Measurements from ENCODE around the gene CPNE8.

DNA sequence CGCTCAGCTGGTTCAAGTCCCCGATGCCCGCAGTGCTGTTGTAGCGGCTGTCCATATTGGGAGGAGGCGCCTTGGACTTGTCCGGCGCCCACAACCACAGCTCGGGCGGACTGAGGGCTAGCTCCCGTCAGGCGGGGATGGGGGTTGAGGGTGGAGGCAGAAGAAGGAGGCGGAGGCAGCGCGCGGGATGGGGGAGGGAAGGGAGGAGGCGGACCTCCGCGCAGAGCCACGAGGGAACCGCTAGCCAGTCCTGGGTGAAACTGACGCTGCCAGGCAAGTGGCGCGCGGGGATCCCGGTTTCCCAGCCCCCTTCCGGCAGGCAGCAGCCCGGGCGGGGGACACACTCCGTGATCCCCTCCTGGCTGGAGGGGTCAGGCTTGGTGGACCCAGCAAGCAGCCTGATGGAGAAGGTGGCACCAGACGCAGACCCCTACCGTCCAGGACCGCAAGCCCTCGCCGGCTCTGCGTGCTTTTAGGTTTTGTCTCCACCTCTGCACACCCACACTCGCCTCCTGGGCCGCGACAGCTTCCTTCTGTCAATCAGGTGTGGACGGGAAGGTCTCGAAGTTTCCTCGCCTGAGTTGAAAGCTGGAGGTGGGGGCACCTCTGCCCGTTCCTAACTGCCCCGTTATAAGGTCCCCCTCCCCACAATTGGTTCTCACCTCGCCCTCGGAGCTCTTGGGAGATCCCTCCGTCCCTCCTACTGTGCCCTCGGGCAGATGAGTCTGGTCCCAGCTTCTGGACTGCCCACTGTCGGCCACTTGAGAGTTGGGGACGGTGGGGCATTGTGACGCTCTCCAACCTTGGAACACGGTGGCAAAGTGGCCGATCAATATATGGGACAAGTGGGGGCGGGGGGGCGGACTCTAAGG lies at the start of gene CPNE8:
- TF ChIP-seq POLR2AphosphoS5 (IDR thresholded peaks at IDR 0.05; ENCODE audit: low read depth): no peak
- TF ChIP-seq, protein P1, sequence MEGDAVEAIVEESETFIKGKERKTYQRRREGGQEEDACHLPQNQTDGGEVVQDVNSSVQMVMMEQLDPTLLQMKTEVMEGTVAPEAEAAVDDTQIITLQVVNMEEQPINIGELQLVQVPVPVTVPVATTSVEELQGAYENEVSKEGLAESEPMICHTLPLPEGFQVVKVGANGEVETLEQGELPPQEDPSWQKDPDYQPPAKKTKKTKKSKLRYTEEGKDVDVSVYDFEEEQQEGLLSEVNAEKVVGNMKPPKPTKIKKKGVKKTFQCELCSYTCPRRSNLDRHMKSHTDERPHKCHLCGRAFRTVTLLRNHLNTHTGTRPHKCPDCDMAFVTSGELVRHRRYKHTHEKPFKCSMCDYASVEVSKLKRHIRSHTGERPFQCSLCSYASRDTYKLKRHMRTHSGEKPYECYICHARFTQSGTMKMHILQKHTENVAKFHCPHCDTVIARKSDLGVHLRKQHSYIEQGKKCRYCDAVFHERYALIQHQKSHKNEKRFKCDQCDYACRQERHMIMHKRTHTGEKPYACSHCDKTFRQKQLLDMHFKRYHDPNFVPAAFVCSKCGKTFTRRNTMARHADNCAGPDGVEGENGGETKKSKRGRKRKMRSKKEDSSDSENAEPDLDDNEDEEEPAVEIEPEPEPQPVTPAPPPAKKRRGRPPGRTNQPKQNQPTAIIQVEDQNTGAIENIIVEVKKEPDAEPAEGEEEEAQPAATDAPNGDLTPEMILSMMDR (IDR thresholded peaks at IDR 0.05; ENCODE audit: insufficient read depth, low read length): no peak
- TF ChIP-seq, protein P2, sequence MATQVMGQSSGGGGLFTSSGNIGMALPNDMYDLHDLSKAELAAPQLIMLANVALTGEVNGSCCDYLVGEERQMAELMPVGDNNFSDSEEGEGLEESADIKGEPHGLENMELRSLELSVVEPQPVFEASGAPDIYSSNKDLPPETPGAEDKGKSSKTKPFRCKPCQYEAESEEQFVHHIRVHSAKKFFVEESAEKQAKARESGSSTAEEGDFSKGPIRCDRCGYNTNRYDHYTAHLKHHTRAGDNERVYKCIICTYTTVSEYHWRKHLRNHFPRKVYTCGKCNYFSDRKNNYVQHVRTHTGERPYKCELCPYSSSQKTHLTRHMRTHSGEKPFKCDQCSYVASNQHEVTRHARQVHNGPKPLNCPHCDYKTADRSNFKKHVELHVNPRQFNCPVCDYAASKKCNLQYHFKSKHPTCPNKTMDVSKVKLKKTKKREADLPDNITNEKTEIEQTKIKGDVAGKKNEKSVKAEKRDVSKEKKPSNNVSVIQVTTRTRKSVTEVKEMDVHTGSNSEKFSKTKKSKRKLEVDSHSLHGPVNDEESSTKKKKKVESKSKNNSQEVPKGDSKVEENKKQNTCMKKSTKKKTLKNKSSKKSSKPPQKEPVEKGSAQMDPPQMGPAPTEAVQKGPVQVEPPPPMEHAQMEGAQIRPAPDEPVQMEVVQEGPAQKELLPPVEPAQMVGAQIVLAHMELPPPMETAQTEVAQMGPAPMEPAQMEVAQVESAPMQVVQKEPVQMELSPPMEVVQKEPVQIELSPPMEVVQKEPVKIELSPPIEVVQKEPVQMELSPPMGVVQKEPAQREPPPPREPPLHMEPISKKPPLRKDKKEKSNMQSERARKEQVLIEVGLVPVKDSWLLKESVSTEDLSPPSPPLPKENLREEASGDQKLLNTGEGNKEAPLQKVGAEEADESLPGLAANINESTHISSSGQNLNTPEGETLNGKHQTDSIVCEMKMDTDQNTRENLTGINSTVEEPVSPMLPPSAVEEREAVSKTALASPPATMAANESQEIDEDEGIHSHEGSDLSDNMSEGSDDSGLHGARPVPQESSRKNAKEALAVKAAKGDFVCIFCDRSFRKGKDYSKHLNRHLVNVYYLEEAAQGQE (IDR thresholded peaks at IDR 0.05; ENCODE audit: insufficient replicate concordance, low read depth): no peak

Measured in HL-60 (cell line).